GM12865 (cell line): Measurements from ENCODE around the gene PKNOX2.

ENCODE experiments used
- DNase-seq: peaks from one replicate; pipeline ENCODE4 v3.0.0; 2010; ENCODE audit warnings: low read depth
- H3K4me3 ChIP-seq: 2 replicates; pipeline ENCODE4 v1.5.1; 2011; ENCODE audit warnings: mild to moderate bottlenecking, low read depth, low read length, control low read depth
- CTCF ChIP-seq: IDR thresholded peaks from 2 replicates; pipeline ENCODE4 v1.5.1; 2011; ENCODE audit warnings: low read length, control low read depth, low read depth, inconsistent platforms; ENCODE audit not compliant: insufficient read depth; ENCODE audit errors: missing control alignments

The PKNOX2 gene

GRCh38 chr11:125379565-125379964 lies 215.0 kb downstream of the PKNOX2 start:
- no peak overlapping the region for H3K4me3 ChIP-seq
- no peak for TF ChIP-seq CTCF
- DNase-seq: no peak

GRCh38 chr11:125379981-125380380 lies 215.4 kb downstream of the PKNOX2 start:
- DNase-seq: no peak
- no peak overlapping the region for H3K4me3 ChIP-seq
- no peak for TF ChIP-seq CTCF

GRCh38 chr11:125380756-125381445 lies 216.3 kb downstream of the PKNOX2 start:
- H3K4me3 ChIP-seq: no peak overlapping the region
- no peak for TF ChIP-seq CTCF
- DNase-seq: no peak

GRCh38 chr11:125381499-125382044 lies 217.0 kb downstream of the PKNOX2 start:
- DNase-seq: no peak
- no peak overlapping the region for H3K4me3 ChIP-seq
- TF ChIP-seq CTCF: no peak

- DNase-seq: no peak
- TF ChIP-seq CTCF: no peak
- H3K4me3 ChIP-seq: no peak overlapping the region
These were observed 217.8 kb downstream of the PKNOX2 start for GRCh38 chr11:125382314-125382791.

GRCh38 chr11:125382822-125383221 lies 218.3 kb downstream of the PKNOX2 start:
- no peak overlapping the region for H3K4me3 ChIP-seq
- DNase-seq: no peak
- TF ChIP-seq CTCF: no peak

- TF ChIP-seq CTCF: no peak
- no peak for DNase-seq
- no peak overlapping the region for H3K4me3 ChIP-seq
These were observed 220.3 kb downstream of the PKNOX2 start for GRCh38 chr11:125384825-125385224.
